DOHH2 (cell line): Measurements from ENCODE around the gene POLN.

Source experiments
- H3F3A ChIP-seq: fragments of 200-600 bp; sonication (generic), shearing (Covaris generic); 2 replicates; pipeline ENCODE4 v1.6.0; 2016; ENCODE audit warnings: antibody characterized with exemption, mild to moderate bottlenecking; ENCODE audit not compliant: control insufficient read depth, insufficient read depth
- H3K27ac ChIP-seq: fragments of 200-600 bp; sonication (generic); 2 replicates; pipeline ENCODE4 v1.5.1; 2014; ENCODE audit warnings: low read depth, mild to moderate bottlenecking, low read length, moderate library complexity
- H3K27me3 ChIP-seq: fragments of 200-600 bp; sonication (generic); 2 replicates; pipeline ENCODE4 v1.6.1; 2014; ENCODE audit warnings: mild to moderate bottlenecking, low read length, mixed read lengths; ENCODE audit not compliant: control insufficient read depth
- H3K36me3 ChIP-seq: fragments of 200-600 bp; sonication (generic); 2 replicates; pipeline ENCODE4 v1.6.1; 2014; ENCODE audit warnings: mild to moderate bottlenecking, low read length, moderate library complexity, mixed read lengths; ENCODE audit not compliant: control insufficient read depth
- H3K4me1 ChIP-seq: fragments of 200-600 bp; sonication (generic); 2 replicates; pipeline ENCODE4 v1.6.1; 2014; ENCODE audit warnings: mild to moderate bottlenecking, low read length, mixed read lengths; ENCODE audit not compliant: control insufficient read depth
- H3K4me2 ChIP-seq: fragments of 200-600 bp; sonication (generic); 2 replicates; pipeline ENCODE4 v1.6.0; 2014; ENCODE audit warnings: mild to moderate bottlenecking, low read length, moderate library complexity
- H3K4me3 ChIP-seq: fragments of 200-600 bp; sonication (generic); 2 replicates; pipeline ENCODE4 v1.5.1; 2014; ENCODE audit warnings: mild to moderate bottlenecking, low read length, mixed read lengths
- H3K79me2 ChIP-seq: fragments of 200-600 bp; sonication (generic); 2 replicates; pipeline ENCODE4 v1.6.1; 2014; ENCODE audit warnings: mild to moderate bottlenecking, low read length, mixed read lengths; ENCODE audit not compliant: control insufficient read depth
- H3K9me2 ChIP-seq: fragments of 200-600 bp; sonication (generic); replicated peaks from 2 replicates; pipeline ENCODE4 v1.6.1; 2014; ENCODE audit warnings: mild to moderate bottlenecking, low read length, mixed read lengths; ENCODE audit not compliant: control insufficient read depth
- H3K9me3 ChIP-seq: fragments of 200-600 bp; sonication (generic); 2 replicates; pipeline ENCODE4 v1.6.1; 2014; ENCODE audit warnings: antibody characterized with exemption, low read length, mixed read lengths; ENCODE audit not compliant: control insufficient read depth, insufficient read depth
- H4K20me1 ChIP-seq: fragments of 200-600 bp; sonication (generic); 2 replicates; pipeline ENCODE4 v1.6.0; 2014; ENCODE audit warnings: low read depth, mild to moderate bottlenecking, antibody characterized with exemption, low read length, moderate library complexity; ENCODE audit not compliant: control insufficient read depth, insufficient read depth
- CTCF ChIP-seq: fragments of 200-600 bp; sonication (generic); IDR thresholded peaks from one replicate; pipeline ENCODE4 v1.5.1; 2014; ENCODE audit warnings: antibody characterized with exemption, mild to moderate bottlenecking, low read depth, low read length; ENCODE audit not compliant: poor library complexity, severe bottlenecking
- EZH2phosphoT487 ChIP-seq: fragments of 200-600 bp; sonication (generic); IDR thresholded peaks from 2 replicates; pipeline ENCODE4 v1.6.1; 2017; ENCODE audit warnings: borderline replicate concordance, mild to moderate bottlenecking, antibody characterized with exemption, low read length, moderate library complexity, mixed read lengths

The POLN gene

GRCh38 chr4:2072971-2073807 is 168.7 kb downstream of the POLN start:
- Histone ChIP-seq H3K4me2 (no peak overlapping the region), H3K9me2 (no peaks in the 10 kb centered on the region), H3F3A (no peaks in the 10 kb centered on the region), H3K9me3 (no peaks in the 10 kb centered on the region), H3K27me3 (no peaks in the 10 kb centered on the region), H3K4me3 (no peak overlapping the region), H3K27ac (no peak overlapping the region), H3K36me3 (no peaks in the 10 kb centered on the region), H4K20me1 (no peaks in the 10 kb centered on the region), H3K79me2 (no peaks in the 10 kb centered on the region), H3K4me1 (no peaks in the 10 kb centered on the region)
- TF ChIP-seq CTCF (no peak), EZH2phosphoT487 (no peak)

- Histone ChIP-seq H3K4me3 (no peak overlapping the region), H3K4me1 (no peaks in the 10 kb centered on the region), H3K79me2 (no peaks in the 10 kb centered on the region), H3K27me3 (no peaks in the 10 kb centered on the region), H3K9me2 (no peaks in the 10 kb centered on the region), H4K20me1 (no peaks in the 10 kb centered on the region), H3K4me2 (no peak overlapping the region), H3K27ac (no peak overlapping the region), H3K9me3 (no peaks in the 10 kb centered on the region), H3K36me3 (no peaks in the 10 kb centered on the region), H3F3A (no peaks in the 10 kb centered on the region)
- TF ChIP-seq EZH2phosphoT487, result no peak
- TF ChIP-seq CTCF, result no peak
Observed at GRCh38 chr4:2071912-2072867, 169.7 kb downstream of the POLN start.

- H3K27me3 ChIP-seq, result no peaks in the 10 kb centered on the region
- no peaks in the 10 kb centered on the region for H3K9me2 ChIP-seq
- no peak overlapping the region for H3K27ac ChIP-seq
- H3K36me3 ChIP-seq, result no peaks in the 10 kb centered on the region
- H3K4me1 ChIP-seq, result no peaks in the 10 kb centered on the region
- TF ChIP-seq CTCF (no peak), EZH2phosphoT487 (no peak)
- H3K4me2 ChIP-seq, result no peak overlapping the region
- H3F3A ChIP-seq, result no peaks in the 10 kb centered on the region
- no peaks in the 10 kb centered on the region for H4K20me1 ChIP-seq
- H3K4me3 ChIP-seq, result no peak overlapping the region
- H3K79me2 ChIP-seq, result no peaks in the 10 kb centered on the region
- H3K9me3 ChIP-seq, result no peaks in the 10 kb centered on the region
Observed at GRCh38 chr4:2071252-2071911, 170.5 kb downstream of the POLN start.
